Astrocyte (in vitro differentiated cells and primary cell): ENCODE data around the gene ACVR2B.

Experiments
- CTCF ChIP-seq: IDR thresholded peaks from 2 replicates; pipeline ENCODE4 v1.5.1; 2011; ENCODE audit warnings: low read depth, mild to moderate bottlenecking, inconsistent platforms, low read length, moderate library complexity; ENCODE audit not compliant: insufficient read depth
- EZH2 ChIP-seq: IDR thresholded peaks from 2 replicates; pipeline ENCODE4 v1.6.1; 2012; ENCODE audit warnings: mild to moderate bottlenecking, low read length, inconsistent platforms; ENCODE audit not compliant: insufficient read depth

- TF ChIP-seq CTCF (no peak), EZH2 (no peak)
These were observed 68.3 kb downstream of the ACVR2B start for GRCh38 chr3:38522002-38522401.
